ENCODE data around the gene ARAP1.

Gene ARAP1

DNA sequence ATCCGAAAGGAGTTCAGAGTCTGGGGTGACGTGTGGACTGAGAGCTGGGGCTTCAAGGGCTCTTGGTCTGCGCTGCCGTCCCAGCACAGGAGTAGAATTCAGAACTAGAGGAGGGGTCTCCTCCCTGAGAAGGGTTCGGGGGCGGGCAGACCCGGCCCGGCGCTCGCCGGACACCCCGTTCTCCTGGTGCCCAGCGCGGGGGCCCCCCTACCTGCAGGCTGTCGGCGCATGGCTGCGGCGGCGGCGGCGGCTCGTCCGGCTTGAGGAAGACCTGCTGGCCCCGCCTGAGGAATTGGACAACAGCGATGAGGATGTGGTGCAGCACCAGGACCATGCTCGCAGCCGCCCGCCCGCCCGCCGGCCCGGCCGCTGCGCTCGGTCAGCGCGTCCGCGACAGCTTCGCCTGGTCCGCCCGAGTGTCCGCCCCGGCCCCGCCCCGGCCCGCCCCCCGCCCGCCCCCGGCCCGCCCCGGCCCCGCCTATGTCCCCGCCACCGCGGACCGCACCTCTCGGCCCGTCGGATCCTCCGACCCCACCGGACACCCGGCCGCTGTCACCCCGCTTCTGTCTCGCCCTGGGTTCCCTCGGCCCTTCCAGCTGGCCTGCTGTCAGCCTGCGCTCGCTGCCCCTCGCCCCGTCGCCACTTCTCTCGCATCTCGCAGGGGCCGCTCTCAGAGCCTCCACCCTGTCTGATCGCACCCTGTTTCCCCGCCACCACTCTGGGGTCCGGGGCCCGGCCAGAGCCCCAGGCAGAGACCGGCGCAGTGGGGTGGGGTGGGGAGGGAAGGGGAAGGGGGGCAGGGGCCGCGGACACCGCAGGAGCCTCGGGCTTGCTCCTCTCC is 109.9 kb downstream of the ARAP1 start:
- no peak for DNase-seq (ENCODE audit: low read depth in 2 of 3, low spot score in 2 of 3)

DNA sequence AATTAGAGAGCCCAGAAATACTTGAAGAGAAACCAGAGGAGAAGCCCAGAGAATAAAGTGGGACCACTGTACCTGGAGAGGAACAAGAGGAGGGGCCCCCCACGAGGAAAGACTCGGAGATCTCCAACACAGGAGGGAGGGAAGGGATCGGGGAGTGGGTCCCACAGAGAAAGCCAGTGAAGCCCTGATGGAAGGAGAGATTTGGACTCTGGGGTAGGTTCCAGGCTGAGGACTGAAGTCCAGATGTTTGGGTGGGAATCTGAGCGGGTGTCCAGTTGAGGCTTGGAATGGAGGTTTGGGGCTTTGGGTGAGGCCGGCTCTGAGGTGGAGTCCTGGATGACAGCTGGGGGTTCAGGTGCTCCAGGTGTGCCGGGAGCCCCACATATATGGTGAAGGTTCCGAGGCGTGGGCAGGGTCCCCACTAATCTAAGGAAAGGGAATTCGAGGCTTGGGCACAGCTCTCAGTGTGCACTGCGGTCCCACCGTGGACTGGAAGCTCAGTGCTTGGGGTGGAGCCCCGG is 110.6 kb downstream of the ARAP1 start:
- no peak for DNase-seq (ENCODE audit: low read depth in 2 of 3, low spot score in 2 of 3)

DNA sequence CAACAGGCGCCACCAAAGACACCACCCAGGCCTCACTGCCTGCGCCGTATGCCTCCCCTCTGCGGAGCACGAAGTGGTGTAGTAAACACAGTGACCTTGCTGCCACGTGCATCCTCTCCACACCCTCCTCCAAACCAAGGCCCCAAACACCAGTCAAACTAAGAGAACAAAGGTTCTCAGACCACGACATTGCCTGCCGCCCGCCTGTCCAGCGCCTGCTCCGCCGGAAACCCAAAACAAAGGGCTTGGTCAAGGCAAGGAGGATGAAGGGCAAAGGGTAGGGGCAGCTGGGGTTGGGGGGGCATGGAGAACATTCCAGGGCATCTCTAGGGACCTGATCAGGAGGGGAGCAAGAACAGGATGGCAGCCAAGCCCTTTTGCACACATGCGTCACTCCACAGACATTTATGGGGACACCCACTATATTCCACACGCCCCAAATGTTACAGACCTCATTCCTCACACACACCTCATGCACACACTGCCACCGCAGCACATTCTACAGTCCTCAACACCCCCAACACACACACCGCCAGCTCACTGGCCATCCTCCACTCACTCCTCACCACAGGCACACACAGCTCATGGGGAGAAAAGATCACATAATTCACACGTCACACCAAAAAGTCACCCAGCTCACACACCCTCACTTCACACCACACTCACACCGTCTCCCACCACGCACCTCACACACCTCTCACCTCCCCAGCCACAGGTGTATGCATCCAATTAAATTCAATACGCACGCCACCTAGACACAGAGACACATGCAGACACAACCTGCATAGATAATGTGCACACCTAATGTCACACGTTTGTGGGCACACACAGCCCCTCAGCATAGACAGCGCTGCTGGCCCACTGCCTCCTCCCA is 112.5 kb downstream of the ARAP1 start:
- DNase-seq (ENCODE audit: low read depth in 2 of 3, low spot score in 2 of 3), result no peak

DNA sequence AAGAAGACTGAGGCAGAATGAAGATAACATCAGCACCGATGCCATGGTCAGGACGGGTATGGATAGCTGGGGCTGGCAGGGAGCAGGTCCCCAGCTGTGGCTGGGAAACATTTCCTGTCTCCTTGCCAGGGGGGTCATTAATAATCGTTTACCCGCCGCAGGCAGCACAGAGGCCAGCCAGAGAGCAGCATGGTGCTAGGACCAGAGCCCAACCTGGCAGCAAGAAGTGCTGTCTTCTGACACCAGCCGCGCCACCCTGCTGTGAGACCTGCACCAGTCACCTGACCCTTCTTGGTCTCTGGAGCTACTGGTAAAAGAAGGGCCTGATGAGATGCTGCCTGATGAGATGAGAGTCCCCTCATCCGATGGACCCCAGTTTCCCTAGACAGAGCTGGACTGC is 114.3 kb downstream of the ARAP1 start:
- DNase-seq (ENCODE audit: low read depth in 2 of 3, low spot score in 2 of 3), result no peak

DNA sequence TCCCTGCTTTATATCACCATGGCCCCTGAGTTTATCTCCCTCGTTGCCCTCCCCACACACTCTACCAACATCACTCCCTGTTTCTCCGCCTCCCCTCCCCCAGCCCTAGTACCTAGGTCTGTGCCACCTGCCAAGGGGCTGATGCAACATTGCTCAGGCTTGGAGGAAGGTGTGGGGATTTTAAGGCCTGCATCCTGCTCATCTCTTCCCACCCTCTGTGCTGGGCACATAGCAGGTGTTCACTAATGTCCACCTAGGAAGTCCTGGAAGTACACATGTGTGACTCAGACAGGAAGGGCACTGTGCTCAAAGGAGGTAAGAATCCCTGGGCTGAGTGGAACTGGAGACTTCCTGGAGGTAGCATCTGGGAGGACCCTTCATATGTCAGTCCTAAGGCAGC is 115.0 kb downstream of the ARAP1 start:
- DNase-seq (ENCODE audit: low read depth in 2 of 3, low spot score in 2 of 3), result no peak

DNA sequence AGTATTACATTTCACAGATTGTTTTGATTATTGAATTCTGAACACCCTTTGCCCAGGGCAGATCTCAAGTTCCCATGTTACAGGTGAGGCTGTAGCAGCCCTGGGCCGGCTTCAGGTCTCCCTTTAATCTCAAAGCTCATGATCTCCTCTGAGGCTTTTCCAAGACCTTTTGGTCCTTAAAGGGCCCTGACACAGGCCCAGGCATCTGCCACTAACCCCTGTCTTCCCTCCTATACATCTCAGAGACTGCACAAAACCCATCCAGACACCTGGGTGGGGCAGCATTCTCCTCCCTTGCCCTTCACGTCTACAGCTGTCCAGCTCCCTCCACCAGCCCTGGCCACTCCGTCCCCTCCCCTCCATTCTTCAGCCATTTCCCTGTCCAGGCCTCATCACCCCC is 115.8 kb downstream of the ARAP1 start:
- no peak for DNase-seq (ENCODE audit: low read depth in 2 of 3, low spot score in 2 of 3)

DNA sequence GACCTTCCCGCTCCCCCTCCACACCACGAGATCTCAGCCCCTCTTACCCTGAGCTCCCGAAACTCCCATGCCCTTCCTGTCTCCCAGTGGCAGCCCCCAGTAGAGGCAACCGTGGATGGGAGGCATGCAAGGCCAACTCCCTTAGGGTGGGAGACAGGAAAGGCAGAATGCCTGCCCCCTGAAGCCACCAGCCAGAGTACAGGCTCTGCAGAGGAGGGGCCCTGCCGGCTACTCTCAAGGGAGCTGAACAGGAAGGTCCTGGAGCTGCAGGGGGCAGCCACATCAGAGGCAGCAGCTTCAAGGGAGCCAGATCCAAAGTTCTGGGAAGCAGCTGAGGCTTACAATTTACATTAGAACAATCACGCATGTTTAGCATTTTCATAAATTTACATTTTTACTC is 116.3 kb downstream of the ARAP1 start:
- DNase-seq (ENCODE audit: low read depth in 2 of 3, low spot score in 2 of 3), result no peak

DNA sequence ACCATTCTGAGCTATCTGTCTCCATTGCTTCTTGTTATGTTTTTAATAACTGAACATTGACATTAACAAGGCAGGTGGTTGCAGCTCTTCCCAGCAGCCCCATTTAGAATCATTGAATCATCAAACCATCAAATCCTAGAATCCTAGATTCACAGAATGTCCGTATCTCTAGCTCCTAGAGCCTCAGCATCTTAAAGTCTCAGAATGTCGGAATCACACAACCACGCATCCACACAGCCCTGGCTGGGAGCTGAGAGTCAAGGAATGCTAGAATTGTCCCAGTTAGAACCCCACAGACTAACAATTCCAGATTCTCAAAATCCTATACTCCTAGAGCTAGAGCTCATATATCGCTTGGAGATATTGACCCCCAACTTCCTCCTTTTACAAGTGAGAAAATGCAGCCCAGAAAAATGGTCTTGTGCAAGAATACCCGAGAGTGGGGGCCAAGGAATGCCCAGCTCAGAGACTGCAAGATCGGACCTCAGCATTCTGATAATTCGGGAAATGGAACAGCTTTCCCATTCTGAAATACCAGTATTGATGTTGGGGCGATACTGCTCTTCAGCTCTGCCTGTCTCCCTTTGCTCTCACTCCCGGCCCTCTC is 116.8 kb downstream of the ARAP1 start:
- no peak for DNase-seq (ENCODE audit: low read depth in 2 of 3, low spot score in 2 of 3)
